ENCODE data around the gene KIF12.
"Not testable (repeated sequence)": the region's sequence is repeated elsewhere in the genome, so short reads cannot be mapped to it uniquely, and the experiment has no call there.

Gene KIF12

DNA sequence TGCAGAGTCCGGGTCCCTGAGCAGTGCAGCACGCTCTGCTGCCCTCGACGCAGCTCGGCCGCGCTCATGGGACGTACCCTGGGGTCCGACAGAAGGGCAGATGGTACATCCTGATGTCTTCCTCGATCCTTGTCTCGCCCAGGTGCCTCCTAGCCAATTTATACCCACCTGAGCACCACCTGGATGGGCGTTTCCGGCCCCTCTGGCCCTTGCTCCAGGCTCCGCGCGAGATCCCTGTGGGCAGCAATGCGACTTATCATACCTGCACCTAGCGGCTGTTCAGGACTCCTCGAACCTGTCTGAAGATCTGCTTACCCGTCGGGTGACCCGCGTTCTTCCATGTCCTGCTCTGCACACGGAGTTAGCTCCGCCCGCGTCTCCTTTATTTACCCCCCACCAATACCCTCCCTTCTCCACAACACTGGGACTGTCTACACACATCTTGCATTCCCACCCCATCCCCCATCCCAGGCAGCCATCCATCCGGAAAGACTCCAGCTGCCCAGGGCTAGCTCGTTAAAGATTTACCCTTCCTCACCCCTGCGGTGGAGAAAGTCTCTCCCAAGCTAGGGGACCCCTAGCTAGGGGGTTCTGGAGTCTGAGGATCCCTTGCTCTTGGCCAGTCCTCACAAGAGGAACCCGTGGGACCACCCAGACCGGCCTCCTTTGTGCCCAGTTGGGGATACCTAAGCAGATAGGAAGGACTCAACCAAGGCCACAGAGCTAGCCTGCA, at the start of gene KIF12:
Gene KIF12, minus strand, starts transcription at position 357 of the 733 bp plus-strand sequence. Its CDS starts 16 bp downstream, at position 341.
- DNase-seq (ENCODE audit: low spot score): no peak

DNA sequence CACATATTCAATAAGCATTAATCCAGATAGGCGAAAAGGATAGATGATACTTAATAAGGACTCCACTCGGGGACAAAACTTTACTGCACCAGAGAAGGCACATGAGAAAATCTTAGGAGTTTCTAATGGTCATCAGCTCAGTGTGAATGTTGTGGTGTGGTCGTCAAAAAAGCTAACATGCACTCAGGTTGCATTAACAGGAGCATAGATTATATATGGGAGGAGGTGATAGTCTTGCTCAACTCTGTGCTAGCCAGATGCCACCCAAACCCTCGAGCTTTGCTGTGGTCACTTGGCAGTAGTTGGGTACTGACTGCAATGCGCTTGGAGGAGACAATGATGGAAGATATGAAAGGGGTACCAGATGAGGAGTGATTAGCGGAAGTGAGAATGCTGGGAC, 47.6 kb upstream of the KIF12 start:
- no peak for DNase-seq (ENCODE audit: low spot score)

DNA sequence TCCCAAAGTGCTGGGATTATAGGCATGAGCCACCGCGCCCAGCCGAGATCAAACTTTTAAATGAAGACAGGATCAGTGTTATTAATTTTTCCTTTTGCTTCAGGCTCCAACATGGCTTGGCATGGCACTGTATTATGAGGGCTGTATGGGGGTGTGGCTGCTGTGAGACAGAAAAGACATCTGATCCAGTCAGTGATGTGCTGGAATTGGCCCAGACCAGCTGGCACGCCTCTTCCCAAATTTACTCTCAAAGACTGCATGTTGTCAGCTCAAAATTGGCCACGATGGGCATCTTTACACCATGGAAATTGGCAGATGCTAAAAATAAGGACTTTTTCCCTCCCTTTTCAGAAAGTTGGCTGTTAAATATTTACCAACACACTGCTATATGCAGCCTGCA, 44.1 kb upstream of the KIF12 start:
- no peak for DNase-seq (ENCODE audit: low spot score)

DNA sequence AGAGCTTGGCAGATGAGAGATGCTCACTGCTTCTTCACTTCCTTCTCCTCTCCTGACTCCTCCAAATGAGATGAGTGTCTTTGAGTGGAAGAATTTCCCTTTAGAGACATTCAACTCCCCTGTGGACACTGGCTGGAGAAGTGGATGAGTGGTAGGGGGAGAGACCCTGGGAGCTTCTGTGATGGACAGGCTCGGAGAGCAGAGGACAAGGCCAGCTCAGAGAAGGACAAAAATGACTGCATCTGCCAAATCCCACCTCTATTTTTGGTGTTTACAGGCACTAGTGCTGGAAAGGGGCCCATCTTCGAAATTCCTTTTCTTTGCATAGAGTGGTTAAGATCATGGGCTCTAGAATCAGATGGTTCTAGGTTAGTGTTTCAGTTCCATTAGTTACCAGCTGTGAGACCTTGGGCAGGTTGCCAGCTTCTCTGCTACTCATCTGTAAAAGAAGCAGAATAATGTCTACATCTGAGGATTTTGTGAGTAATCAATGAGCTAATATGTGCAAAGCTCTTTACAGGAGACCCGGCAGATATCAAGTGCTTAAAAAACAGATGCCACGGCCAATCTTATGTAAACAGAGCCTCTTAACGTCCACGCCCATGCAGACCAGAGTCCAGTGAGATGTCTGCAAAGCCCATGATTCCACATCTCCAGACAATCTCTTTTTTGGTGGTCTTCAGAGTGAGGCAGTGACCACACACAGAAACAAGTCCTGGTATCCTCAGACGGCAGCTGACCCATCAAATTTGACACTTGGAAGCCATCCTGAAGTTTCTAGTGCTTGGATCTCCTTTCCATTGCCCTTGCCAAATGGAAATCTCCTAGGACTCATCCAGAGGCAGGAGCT, 42.7 kb upstream of the KIF12 start:
- peak; percentile 9 for DNase-seq (ENCODE audit: low spot score)

DNA sequence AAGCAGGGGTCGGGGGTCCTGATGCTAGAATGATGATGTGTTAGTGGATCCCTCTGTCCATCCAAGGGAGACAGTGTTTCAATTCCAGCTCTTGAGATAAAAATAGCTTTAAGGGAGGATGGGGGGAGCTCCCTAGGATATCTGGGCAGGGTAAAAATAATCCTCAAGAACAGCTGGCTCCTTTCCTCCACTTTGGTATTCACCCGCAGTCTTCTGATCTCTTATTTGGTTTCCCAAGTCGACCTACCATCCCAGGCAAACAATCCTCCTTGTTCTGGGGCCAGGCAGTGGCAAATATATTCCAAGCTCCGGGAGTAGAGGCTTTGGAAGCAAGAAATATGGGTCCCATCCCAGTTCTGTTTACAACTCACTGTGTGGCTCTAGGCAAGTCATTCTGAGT, 41.8 kb upstream of the KIF12 start:
- no peak for DNase-seq (ENCODE audit: low spot score)

DNA sequence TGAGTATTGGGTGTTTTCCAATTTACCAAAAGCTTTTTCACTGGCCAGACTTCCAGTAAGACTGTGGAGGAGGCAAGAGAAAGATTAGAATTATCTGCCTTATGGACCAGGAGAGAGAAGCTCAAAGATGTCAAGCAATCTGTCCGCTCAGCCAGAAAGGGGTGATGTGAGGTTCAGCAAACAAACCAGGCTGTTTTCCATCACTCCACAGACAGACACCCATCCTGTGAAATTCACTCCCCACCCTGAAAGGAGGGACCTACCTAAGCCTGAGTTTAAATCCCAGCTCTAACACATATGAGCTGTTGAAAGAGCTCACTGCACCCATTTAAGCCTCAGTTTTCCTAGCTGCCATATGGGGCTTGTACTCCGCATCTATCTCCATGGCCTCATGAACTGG, 41.3 kb upstream of the KIF12 start:
- DNase-seq (ENCODE audit: low spot score): no peak

DNA sequence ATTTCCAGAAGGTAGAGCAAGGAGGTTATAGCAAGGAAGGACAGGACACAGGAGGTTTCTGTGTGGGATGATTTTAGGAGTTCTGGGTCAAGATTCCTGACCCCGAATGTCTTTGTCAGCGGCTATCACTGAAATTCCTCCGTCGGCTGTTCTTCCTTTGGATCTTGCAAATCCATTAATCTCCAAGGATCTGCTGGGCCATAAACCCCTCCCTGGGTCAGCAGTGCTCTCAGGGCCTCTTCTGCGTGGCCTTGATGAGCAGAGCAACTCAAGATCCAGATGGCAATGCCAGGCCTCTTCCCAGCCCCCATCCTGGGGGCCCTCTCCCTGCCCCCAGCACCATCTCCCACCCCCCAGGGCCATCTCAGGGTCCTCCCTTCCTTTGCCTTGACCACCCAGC, 40.0 kb upstream of the KIF12 start:
- no peak for DNase-seq (ENCODE audit: low spot score)

DNA sequence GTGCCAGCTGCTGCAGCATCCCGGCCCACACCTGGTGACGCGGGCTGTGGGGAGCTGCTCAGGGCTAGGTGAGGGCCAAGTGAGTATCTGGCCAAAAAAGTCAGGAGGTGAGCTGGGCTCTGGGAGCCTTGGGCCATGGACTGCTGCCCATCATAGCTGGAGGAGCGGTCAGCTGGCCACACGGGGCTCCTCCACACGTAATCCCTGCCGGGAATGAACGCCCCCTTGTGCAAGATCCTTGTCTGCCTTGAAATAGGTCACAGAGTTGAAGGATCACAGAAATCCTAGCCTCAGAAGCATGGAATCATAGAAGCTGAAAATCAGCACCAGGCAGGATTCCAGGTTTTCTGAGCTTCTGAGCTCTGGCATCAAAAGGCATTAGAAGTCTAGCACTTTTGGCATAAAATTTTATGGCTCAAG, 39.5 kb upstream of the KIF12 start:
- DNase-seq (ENCODE audit: low spot score): no peak

DNA sequence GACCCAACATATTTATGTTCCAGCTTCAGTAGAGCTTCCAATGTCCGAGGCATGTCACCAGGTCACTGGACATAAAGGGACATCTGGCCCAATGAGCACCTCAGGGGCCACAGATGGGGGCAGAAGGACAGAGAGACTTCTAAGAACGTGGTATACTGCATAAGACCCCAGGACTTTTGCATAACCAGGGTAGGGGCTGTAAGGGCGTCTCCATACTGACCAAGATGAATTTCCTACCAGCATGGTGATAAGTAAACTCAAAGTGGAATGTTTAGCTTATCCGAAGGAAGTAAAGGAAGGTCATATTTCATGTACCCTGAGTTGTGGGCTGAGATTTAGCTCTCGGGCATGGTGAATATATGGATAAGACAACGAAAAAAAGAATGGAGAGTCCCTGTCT, 38.7 kb upstream of the KIF12 start:
- no peak for DNase-seq (ENCODE audit: low spot score)

DNA sequence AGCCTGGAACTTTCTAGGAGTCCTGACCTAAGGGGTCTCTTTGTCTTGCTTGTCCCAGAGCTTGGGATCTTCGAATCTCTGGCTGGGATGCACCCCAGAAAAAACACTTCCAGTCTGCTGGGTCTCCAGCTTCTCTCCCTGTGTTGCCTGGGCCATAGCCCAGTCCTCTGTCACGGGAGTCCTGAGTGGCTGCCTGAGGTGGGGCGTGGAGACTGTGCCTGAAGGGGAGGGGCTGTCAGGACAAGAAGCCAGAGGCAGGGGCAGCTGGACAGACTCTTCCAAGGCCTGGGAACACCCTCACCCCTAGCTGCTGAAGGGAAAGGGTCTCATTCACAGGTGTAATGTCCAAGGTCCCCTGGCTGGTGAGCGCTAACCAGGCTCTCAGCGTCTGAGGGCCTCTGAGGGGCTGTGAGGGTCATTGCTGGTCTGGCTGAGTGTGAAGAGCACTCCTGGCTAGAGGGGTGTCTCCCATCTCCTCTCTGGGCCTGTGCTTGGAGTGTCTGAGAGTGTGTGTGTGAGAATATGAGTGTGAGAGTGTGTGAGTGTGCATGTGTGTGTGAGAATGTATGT, 35.8 kb upstream of the KIF12 start:
- no peak for DNase-seq (ENCODE audit: low spot score)

DNA sequence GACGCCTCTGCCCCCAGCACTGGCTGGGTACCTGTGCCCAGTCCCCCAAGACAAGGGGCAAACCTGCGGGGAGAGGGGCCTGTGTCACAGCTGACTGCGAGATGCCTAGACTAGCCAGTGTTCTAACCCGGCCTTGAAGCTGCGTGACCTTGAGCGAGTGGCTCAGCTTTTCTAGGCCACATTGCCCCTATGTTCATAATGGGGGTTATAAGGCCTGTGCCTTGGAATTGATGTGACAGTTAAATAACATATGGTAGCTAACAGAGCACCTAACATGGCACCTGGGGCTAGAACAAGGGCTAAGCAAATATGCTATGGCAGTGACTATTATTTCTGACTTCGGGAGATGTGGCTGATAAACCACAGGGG, 33.4 kb upstream of the KIF12 start:
- DNase-seq (ENCODE audit: low spot score): no peak

DNA sequence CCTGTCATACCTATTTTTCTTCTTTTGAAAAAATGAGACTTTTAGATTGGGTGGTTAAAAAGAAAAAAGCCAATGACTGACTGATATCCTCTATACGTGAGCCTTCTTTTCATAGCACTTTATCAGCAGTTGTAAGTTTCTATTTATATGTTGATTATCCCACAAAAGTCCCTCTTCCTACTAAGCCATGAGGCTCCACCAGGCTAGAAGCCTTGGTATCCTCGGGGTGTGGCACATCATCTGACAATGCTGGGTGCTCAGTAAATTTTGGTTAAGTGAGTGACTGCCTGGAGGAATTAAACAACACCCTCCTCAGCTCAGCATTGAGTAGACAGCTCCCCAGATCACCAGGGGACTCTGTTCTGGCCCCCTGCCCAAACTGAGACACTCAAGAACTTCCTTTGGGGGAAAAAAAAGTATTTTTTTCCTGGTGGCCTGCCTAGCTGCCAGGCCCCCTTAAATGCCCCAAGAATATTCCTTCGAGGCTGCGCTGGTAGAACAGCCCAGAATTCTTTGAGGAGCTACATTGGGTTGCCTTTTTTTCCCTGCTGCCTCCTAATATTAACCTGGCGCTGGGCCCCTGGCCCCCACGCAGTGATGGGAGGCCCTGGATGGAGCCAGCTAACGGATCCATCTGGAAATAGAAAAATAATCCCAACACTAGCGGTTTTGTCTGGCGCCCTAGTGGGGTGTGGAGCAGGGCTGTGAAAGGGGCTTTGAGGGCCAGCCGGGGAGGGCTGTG, 32.9 kb upstream of the KIF12 start:
- DNase-seq (ENCODE audit: low spot score): no peak

DNA sequence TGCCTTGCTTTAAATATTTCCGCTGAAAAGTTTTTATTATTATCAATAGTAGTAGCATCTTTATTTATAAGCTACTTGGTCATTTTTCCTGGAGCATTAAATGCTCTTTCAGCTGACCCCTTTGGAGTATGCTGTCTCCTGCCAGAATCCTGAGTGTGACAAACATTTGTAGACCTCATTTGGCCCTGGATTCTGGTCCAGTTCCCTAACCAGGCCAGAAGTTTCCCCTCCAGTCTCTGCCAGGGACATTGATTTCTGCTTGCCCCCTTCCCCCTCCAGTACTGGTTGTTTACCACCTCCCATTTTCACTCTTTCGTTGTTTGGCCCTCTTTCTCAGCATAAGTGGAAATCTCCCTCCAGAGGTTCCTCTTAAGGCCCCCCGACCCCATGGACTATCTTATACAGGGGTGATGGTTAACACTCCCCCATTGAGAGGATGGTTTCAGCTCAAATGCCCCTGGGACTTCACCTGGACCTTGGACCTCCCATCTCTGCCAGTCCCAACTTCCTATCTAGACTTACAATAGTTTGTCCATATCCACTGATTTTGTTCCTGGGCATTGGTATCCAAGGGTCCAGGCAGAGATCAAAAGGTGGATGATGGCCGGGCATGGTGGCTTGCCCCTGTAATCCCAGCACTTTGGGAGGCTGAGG, 31.7 kb upstream of the KIF12 start:
- no peak for DNase-seq (ENCODE audit: low spot score)

DNA sequence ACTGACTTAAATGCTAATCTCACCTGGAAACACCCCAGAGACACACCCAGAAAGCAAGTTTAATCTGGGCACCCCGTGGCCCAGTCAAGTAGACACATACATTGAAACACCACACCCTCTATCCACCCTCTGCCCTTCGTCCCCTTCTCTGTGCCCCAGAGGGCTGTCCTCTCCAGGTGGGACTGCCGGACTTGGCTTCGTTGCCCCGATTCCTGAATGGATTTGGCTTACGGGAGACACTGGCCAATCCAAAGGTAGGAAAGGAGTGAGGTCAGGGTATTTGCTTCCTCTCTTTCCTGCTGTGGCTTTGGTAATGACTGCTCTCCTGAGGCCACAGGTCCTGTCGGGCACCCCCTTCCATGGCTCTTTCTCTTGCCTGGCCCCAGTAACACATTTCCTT, 31.0 kb upstream of the KIF12 start:
- no peak for DNase-seq (ENCODE audit: low spot score)

DNA sequence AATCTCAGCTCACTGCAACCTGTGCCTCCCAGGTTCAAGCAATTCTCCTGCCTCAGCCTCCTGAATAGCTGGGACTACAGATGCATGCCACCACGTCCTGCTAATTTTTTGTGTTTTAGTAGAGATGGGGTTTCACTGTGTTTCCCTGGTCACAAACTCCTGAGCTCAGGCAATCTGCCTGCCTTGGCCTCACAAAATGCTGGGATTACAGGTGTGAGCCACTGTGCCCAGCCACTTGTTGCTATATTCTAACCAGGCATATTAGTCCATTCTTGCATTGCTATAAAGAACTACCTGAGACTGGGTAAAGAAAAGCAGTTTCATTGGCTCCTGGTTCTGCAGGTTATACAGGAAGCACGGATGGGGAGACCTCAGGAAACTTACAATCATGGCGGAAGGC, 29.7 kb upstream of the KIF12 start:
- not testable (repeated sequence) for DNase-seq (ENCODE audit: low spot score)

DNA sequence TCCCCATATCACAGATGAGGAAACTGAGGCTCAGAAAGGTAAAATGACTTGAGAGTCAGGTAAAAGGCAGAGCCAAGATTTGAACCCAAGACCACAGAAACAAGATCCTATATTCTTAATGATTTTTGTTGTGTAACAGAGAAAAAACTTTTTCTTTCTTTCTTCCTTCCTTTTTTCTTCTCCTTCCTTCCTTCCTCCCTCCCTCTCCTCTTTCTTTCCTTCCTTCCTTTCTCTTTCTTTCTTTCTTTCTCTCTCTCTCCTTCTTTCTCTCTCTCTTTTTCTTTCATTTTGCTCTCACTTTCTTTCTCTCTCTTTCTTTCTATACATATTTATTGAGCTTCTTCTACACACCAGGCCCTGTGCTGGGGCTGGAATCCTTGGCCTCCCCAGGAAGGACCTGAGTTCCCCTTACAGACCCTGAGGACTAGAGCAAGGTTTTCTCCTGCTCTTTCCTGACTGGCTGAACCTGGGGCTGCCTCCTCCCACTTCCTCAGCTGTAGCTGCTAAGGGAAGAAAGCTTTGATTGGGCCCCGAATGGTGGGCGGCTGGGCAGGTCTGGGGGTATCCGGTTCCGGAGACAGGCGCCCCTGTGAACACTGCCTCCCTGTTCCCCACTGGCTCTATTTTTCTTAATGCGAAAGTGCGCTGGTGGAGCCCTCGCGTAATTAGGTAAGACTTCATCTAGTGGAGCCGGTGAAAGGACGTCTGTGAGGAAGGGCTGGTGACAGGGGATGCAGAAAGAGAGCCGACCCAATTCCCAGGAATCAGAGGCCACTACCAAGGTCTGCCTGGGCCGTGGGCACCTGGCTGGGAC, 27.4 kb upstream of the KIF12 start:
- no peak for DNase-seq (ENCODE audit: low spot score)

DNA sequence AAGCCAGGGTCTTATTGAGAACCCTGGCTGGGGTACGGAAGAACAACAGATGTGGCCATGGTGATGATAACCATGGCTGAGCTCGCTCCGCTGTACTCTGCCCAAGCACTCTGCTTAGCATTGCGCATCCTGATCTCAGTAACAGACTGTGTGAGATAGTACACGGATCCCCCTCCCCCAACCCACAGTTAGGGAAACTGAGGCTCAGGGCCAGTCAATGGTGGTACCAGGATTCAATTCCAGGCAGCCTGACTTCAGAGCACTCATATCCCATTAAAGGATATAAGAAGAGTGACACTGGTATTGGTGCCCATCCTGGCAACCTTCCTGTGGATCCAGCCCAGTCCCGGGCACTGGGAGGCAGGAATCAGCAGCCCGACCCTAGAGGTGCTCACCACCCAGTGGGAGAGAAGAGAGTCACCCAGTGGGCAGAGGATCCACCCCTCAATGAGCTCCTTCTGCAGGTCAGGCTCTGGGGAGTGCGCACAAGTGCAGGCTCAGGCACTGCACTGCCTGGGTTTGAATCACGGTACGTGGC, 26.5 kb upstream of the KIF12 start:
- DNase-seq (ENCODE audit: low spot score): no peak

DNA sequence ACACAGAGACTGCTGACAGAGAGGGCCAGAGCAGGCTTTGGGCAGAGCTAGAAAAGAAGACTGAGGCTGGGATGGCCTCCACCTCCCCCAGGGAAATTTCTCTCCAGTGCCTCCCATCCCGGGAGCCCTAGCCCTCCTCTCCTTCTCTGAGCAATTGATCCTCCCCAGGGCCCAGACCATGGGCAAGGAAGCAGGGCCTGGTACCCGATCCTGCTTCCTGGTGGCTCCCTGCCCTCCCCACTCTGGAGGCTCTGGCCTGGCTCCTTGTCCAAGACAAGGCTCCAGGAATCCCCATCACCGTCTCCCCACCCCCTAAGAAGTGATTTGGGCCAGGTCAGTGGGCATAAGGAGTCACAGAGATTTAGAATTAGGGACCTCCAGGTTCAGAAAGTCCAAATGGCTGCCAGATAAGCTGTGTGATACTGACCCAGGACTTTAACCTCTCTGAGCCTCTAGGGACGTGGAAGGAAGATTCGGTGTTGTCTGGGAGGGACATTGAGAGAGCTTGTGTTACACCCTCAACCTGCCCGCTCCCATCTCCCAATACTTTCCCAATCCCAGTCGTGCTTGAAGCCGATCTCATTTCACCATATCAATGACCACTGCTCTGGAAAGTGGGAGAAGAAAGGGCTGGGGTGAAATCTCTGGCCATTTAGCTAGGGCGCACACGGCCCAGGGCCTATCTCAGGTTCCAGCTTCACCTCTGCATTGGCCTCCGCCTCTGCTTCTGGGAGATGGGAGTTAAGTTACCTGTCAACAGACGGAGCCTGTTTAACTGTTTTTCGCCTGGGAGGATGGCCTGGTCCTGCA, 25.8 kb upstream of the KIF12 start:
- no peak for DNase-seq (ENCODE audit: low spot score)

DNA sequence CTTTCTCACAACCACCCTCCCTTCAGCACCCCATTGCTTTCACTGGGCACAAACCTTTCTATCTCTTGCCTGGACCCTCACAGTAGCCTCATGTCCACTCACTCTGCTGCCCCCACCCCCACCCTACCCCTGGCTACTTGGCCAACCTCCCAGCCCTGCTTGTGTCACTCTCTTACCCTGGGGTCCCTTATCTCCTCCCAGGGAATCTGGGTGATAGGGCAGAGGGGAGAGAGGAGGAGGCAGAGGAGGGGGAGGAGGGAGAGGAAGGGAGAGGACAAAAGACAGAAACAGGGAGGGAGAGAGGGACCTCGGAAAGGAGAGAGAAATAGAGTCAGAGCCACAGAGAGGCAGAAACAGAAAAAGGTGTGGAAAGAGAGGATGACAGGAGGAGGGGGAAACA, 25.0 kb upstream of the KIF12 start:
- DNase-seq (ENCODE audit: low spot score): no peak
